ENCODE results near the gene KPNA3. TPM values are rescaled to one million over a fixed set of nuclear protein-coding genes. Genes with fewer than 3 reads are reported as not detected.

Gene KPNA3
- total and polyA plus RNA-seq, 4 donors = 16.2 to 41.6 (median 24.1) TPM

DNA sequence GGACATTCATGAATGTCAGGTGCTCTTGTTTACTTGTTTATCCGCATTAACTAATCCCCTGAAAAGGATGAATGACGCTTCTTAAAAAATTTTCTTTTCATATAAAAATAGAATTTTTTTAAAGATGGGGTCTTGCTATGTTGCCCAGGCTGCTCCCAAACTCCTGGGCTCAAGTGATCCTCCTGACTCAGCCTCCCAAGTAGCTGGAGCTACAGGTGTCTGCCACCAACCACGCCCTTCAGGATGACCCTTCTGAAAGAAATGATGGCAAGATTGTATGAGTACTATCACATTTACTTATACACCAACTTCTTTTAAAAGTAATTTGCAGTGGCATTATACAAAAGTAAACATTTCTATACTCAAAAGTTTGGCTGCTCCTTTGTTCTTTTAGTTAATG is 95.0 kb downstream of the KPNA3 start:
- ATAC-seq (ENCODE audit: insufficient read depth, low FRiP score) (no peak), DNase-seq (no peak)
- no peaks in the 10 kb centered on the region for H3K4me1 ChIP-seq (ENCODE audit: control insufficient read depth in 5 of 5, insufficient read depth in 5 of 5, low read length in 5 of 5)
- no peak overlapping the region for H3K9ac ChIP-seq (ENCODE audit: insufficient read depth in 1 of 2, low read length in 2 of 2)
- WGBS, 2 donors = 97 to 98% methylated on average over 3 of the region's 3 CpGs
- H3K27ac ChIP-seq (ENCODE audit: low read depth in 1 of 2, low read length in 1 of 2) = no peak overlapping the region
- H3K36me3 ChIP-seq (ENCODE audit: control insufficient read depth in 4 of 4, insufficient read depth in 4 of 4, low read length in 4 of 4) = peaks cover 0 to 15% (median 9%) of the 10 kb centered on the region in 4 donors
- no peak overlapping the region for H3K4me3 ChIP-seq
- no peaks in the 10 kb centered on the region for H3K9me3 ChIP-seq (ENCODE audit: control insufficient read depth in 4 of 4, insufficient read depth in 3 of 4, low read length in 3 of 4)
- no peaks in the 10 kb centered on the region for H3K27me3 ChIP-seq (ENCODE audit: control insufficient read depth in 3 of 3, insufficient read depth in 3 of 3, low read length in 2 of 3)
- TF ChIP-seq, protein P1, sequence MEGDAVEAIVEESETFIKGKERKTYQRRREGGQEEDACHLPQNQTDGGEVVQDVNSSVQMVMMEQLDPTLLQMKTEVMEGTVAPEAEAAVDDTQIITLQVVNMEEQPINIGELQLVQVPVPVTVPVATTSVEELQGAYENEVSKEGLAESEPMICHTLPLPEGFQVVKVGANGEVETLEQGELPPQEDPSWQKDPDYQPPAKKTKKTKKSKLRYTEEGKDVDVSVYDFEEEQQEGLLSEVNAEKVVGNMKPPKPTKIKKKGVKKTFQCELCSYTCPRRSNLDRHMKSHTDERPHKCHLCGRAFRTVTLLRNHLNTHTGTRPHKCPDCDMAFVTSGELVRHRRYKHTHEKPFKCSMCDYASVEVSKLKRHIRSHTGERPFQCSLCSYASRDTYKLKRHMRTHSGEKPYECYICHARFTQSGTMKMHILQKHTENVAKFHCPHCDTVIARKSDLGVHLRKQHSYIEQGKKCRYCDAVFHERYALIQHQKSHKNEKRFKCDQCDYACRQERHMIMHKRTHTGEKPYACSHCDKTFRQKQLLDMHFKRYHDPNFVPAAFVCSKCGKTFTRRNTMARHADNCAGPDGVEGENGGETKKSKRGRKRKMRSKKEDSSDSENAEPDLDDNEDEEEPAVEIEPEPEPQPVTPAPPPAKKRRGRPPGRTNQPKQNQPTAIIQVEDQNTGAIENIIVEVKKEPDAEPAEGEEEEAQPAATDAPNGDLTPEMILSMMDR (IDR thresholded peaks at IDR 0.05; ENCODE audit: control extremely low read depth, extremely low read depth) = no peak

DNA sequence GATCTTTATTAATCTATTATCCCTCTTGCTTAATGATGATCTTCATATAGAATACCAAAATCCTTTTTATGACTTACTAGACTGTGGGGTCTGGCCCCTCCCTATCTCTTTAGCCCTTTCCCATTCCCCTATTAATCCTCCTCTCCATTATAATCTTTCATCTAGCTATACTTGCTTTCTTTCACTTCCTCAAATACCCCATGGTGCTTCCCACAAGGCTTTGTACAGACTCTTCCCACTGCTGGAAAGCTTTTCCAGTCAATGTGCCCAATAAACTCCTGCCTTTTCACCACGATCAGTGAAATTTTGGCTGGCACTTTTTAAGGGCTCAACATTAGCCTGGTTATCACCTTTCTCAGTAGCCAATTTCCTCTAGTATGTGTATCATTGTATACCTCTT is 98.0 kb downstream of the KPNA3 start:
- no peak overlapping the region for H3K27ac ChIP-seq (ENCODE audit: low read depth in 1 of 2, low read length in 1 of 2)
- H3K9me3 ChIP-seq (ENCODE audit: control insufficient read depth in 4 of 4, insufficient read depth in 3 of 4, low read length in 3 of 4) = no peaks in the 10 kb centered on the region
- WGBS, 2 donors = 79 to 84% methylated on average over 1 of the region's 1 CpG
- DNase-seq (no peak), ATAC-seq (ENCODE audit: insufficient read depth, low FRiP score) (no peak)
- TF ChIP-seq, protein P1 (IDR thresholded peaks at IDR 0.05; ENCODE audit: control extremely low read depth, extremely low read depth) = no peak
- H3K27me3 ChIP-seq (ENCODE audit: control insufficient read depth in 3 of 3, insufficient read depth in 3 of 3, low read length in 2 of 3) = no peaks in the 10 kb centered on the region
- no peak overlapping the region for H3K9ac ChIP-seq (ENCODE audit: insufficient read depth in 1 of 2, low read length in 2 of 2)
- peaks cover 0 to 7% (median 2%) of the 10 kb centered on the region in 5 donors for H3K4me1 ChIP-seq (ENCODE audit: control insufficient read depth in 5 of 5, insufficient read depth in 5 of 5, low read length in 5 of 5)
- no peak overlapping the region for H3K4me3 ChIP-seq
- peaks cover 0 to 5% (median 2%) of the 10 kb centered on the region in 4 donors for H3K36me3 ChIP-seq (ENCODE audit: control insufficient read depth in 4 of 4, insufficient read depth in 4 of 4, low read length in 4 of 4)

DNA sequence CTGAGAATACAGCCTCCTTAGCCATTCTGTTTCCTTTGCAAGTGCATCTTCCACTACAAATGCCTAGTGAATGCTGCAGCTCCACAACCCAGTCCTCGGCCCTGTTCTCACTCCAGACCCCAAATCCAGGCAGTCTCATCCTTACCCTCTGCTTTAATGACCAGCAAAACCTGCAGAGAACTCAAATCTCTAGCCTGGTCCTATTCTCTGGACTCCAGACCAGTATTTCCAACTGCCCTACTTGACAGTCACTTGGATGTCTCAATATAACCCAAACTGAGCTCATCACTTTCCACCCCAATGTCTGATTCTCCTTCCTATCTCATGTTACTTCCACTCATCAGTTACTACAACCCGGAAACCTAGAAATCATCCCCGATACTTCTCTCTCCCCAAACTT is 98.6 kb downstream of the KPNA3 start:
- Histone ChIP-seq H3K4me1 (ENCODE audit: control insufficient read depth in 5 of 5, insufficient read depth in 5 of 5, low read length in 5 of 5) (peaks cover 0 to 7% (median 2%) of the 10 kb centered on the region in 5 donors), H3K27ac (ENCODE audit: low read depth in 1 of 2, low read length in 1 of 2) (no peak overlapping the region), H3K4me3 (no peak overlapping the region), H3K27me3 (ENCODE audit: control insufficient read depth in 3 of 3, insufficient read depth in 3 of 3, low read length in 2 of 3) (no peaks in the 10 kb centered on the region), H3K9me3 (ENCODE audit: control insufficient read depth in 4 of 4, insufficient read depth in 3 of 4, low read length in 3 of 4) (no peaks in the 10 kb centered on the region), H3K9ac (ENCODE audit: insufficient read depth in 1 of 2, low read length in 2 of 2) (no peak overlapping the region), H3K36me3 (ENCODE audit: control insufficient read depth in 4 of 4, insufficient read depth in 4 of 4, low read length in 4 of 4) (peaks cover 0 to 6% (median 2%) of the 10 kb centered on the region in 4 donors)
- 73 to 85% methylated on average over 3 of the region's 3 CpGs for WGBS, 2 donors
- TF ChIP-seq, protein P1 (IDR thresholded peaks at IDR 0.05; ENCODE audit: control extremely low read depth, extremely low read depth) = no peak
- no peak for DNase-seq
- no peak for ATAC-seq (ENCODE audit: insufficient read depth, low FRiP score)

DNA sequence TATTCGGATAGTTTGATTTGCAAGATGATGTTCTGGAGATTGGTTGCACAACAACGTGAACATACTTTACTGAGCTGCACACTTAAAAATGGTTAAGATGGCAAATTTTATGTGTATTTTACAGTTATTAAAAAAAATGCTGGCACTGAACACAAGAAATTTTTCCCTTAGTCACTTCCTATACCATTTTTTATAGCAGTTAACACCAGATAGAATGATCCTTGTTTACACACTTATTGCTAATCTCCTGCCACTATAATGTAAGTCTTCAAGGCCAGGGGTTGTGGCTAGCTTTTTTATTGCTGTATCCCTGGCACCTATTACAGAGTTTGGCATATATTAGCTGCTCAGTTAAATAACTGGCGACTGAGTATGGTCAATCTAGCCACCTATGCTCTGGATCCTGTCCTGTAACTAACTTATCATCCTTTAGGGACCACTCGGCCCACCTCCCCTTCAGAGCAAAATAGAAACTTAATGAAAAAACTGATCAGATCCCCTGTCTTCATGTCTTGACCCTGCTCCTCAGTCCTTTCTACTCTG is 99.2 kb downstream of the KPNA3 start:
- ATAC-seq (ENCODE audit: insufficient read depth, low FRiP score) = no peak
- peaks cover 0 to 7% (median 2%) of the 10 kb centered on the region in 5 donors for H3K4me1 ChIP-seq (ENCODE audit: control insufficient read depth in 5 of 5, insufficient read depth in 5 of 5, low read length in 5 of 5)
- H3K27ac ChIP-seq (ENCODE audit: low read depth in 1 of 2, low read length in 1 of 2) = no peak overlapping the region
- no peaks in the 10 kb centered on the region for H3K27me3 ChIP-seq (ENCODE audit: control insufficient read depth in 3 of 3, insufficient read depth in 3 of 3, low read length in 2 of 3)
- WGBS, 2 donors = 60 to 62% methylated on average over 4 of the region's 4 CpGs
- H3K4me3 ChIP-seq = no peak overlapping the region
- DNase-seq = no peak
- H3K9me3 ChIP-seq (ENCODE audit: control insufficient read depth in 4 of 4, insufficient read depth in 3 of 4, low read length in 3 of 4) = no peaks in the 10 kb centered on the region
- no peak overlapping the region for H3K9ac ChIP-seq (ENCODE audit: insufficient read depth in 1 of 2, low read length in 2 of 2)
- H3K36me3 ChIP-seq (ENCODE audit: control insufficient read depth in 4 of 4, insufficient read depth in 4 of 4, low read length in 4 of 4) = peaks cover 0 to 5% (median 1%) of the 10 kb centered on the region in 4 donors
- TF ChIP-seq, protein P1 (IDR thresholded peaks at IDR 0.05; ENCODE audit: control extremely low read depth, extremely low read depth) = no peak

Data from lung (tissue), 12 donors.